Endothelial cell of umbilical vein (primary cell): Measurements from ENCODE around the gene EGFL7.

Source experiments
- CTCF ChIP-seq, 2 donors: IDR thresholded peaks; 1 replicate in 1 of 2; 2 replicates in 1 of 2; pipeline ENCODE4 v1.5.1; 2011; ENCODE audit warnings: low read length in 2 of 2, mild to moderate bottlenecking in 2 of 2, moderate library complexity in 2 of 2, control low read depth in 1 of 2, inconsistent platforms in 1 of 2, low read depth in 1 of 2; ENCODE audit not compliant: insufficient read depth in 1 of 2; ENCODE audit errors: extremely low read depth in 1 of 2
- EZH2 ChIP-seq: IDR thresholded peaks from 2 replicates; pipeline ENCODE4 v1.6.1; 2012; ENCODE audit warnings: borderline replicate concordance, low read depth, mild to moderate bottlenecking, moderate library complexity, low read length, inconsistent platforms; ENCODE audit not compliant: severe bottlenecking
- MAX ChIP-seq: IDR thresholded peaks from 2 replicates; pipeline ENCODE4 v1.6.1; 2011; ENCODE audit not compliant: insufficient read depth, insufficient read length
- POLR2A ChIP-seq: IDR thresholded peaks from 2 replicates; pipeline ENCODE4 v1.6.1; 2012; ENCODE audit warnings: low read depth, mild to moderate bottlenecking, control low read depth, low read length
- POLR2AphosphoS5 ChIP-seq: IDR thresholded peaks from 2 replicates; pipeline ENCODE4 v1.6.1; 2012; ENCODE audit warnings: low read depth, mild to moderate bottlenecking, control low read depth, low read length, moderate library complexity; ENCODE audit not compliant: insufficient read depth

DNA sequence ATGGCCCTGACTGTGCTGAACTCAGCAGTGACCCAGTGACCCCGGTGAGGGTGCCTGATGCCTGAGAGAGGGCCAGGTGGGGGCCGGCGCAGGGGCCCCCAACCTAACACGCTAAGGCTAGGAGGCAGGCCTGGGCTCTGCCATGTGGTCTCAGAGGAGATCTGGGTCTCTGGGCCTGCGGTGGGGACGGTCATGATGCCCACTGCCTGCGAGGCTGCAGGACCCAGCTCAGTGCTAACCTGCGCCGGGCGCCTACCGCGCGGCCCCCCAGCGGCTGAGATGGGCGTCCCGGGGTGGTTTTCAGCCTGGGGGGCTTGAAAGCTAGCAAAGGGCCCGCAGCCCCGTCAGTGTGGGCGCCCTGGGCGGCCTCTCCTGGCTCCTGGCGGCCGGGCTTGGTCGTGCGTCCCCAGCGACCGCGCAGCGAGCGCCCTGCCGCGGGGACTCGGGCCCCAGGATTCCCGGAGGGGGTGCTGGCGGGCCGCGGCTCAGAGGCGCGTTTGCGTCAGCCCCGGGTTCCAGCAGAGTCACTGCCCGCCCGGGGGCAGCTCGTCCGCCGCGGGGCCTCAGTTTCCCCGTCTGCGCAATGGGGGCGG is 2.5 kb downstream of the EGFL7 start:
- TF ChIP-seq EZH2: no peak
- TF ChIP-seq POLR2A: peak; percentile 95
- TF ChIP-seq CTCF (IDR thresholded peaks at IDR 0.05; ENCODE audit: extremely low read depth in 1 of 2, insufficient read depth in 1 of 2, low read depth in 1 of 2, low read length in 2 of 2): peak; percentile 23 to 28
- no peak for TF ChIP-seq MAX
- peak; percentile 99 for TF ChIP-seq POLR2AphosphoS5
